Ectodermal cell (in vitro differentiated cells): ENCODE data around the gene POTEF.
"Not testable (repeated sequence)": the region's sequence is repeated elsewhere in the genome, so short reads cannot be mapped to it uniquely, and the experiment has no call there.

Source experiments
- H3K27ac ChIP-seq: 2 replicates; pipeline ENCODE4 v1.7.0; 2013; ENCODE audit warnings: mild to moderate bottlenecking, low read depth, low read length; ENCODE audit not compliant: insufficient read depth, poor library complexity, severe bottlenecking
- H3K27me3 ChIP-seq: 2 replicates; pipeline ENCODE4 v1.7.0; 2013; ENCODE audit warnings: mild to moderate bottlenecking, low read length; ENCODE audit not compliant: insufficient read depth, control insufficient read depth, poor library complexity, severe bottlenecking
- H3K36me3 ChIP-seq: one replicate; pipeline ENCODE4 v1.7.0; 2013; ENCODE audit warnings: low read length; ENCODE audit not compliant: control insufficient read depth, insufficient read depth
- H3K4me1 ChIP-seq: one replicate; pipeline ENCODE4 v1.7.0; 2013; ENCODE audit warnings: low read length; ENCODE audit not compliant: control insufficient read depth, insufficient read depth
- H3K4me3 ChIP-seq: 2 replicates; pipeline ENCODE4 v1.7.0; 2013; ENCODE audit warnings: low read depth, low read length, control low read depth; ENCODE audit not compliant: insufficient read depth
- H3K9me3 ChIP-seq: 2 replicates; pipeline ENCODE4 v1.7.0; 2013; ENCODE audit warnings: mild to moderate bottlenecking, low read length, moderate library complexity; ENCODE audit not compliant: control insufficient read depth
- WGBS, 2 experiments: methylation state at CpG; one replicate each; pipeline ENCODE4 v1.1.7; 2013; ENCODE audit warnings: missing lambda C conversion rate in 2 of 2; 5-methylcytosine and 5-hydroxymethylcytosine counted together

The POTEF gene

GRCh38 chr2:130141002-130141401 is 12.0 kb upstream of the POTEF start:
- not testable (repeated sequence) for H3K4me1 ChIP-seq, H3K4me3 ChIP-seq
- 100% methylated on average over 2 of the region's 6 CpGs for WGBS, 2 experiments

DNA sequence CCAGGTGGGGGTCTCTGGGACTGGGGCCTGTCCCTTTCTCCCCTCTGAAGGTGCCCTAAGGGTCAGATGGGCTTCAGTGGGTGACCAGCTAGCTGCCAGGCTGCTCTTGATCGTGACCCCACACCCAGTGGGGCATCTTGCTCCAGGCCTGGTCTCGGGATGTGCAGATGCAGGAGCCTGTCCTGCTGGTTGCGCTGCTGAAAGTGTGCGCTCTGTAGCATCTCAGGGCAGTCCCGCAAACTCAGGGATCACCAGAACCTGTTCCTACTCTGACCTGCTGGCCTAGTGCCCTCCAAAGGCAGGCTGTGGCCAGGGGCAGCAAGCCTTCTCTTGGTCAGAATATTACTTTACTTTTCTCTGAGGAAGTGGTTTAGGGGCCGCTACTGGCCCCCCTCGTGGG is 11.5 kb upstream of the POTEF start:
- WGBS, 2 experiments = 81 to 89% methylated on average over 7 of the region's 7 CpGs

More at GRCh38 chr2:130141002-130141401, 12.0 kb upstream of the POTEF start:
- H3K9me3 ChIP-seq, H3K36me3 ChIP-seq, H3K27ac ChIP-seq, H3K27me3 ChIP-seq: not testable (repeated sequence)

DNA sequence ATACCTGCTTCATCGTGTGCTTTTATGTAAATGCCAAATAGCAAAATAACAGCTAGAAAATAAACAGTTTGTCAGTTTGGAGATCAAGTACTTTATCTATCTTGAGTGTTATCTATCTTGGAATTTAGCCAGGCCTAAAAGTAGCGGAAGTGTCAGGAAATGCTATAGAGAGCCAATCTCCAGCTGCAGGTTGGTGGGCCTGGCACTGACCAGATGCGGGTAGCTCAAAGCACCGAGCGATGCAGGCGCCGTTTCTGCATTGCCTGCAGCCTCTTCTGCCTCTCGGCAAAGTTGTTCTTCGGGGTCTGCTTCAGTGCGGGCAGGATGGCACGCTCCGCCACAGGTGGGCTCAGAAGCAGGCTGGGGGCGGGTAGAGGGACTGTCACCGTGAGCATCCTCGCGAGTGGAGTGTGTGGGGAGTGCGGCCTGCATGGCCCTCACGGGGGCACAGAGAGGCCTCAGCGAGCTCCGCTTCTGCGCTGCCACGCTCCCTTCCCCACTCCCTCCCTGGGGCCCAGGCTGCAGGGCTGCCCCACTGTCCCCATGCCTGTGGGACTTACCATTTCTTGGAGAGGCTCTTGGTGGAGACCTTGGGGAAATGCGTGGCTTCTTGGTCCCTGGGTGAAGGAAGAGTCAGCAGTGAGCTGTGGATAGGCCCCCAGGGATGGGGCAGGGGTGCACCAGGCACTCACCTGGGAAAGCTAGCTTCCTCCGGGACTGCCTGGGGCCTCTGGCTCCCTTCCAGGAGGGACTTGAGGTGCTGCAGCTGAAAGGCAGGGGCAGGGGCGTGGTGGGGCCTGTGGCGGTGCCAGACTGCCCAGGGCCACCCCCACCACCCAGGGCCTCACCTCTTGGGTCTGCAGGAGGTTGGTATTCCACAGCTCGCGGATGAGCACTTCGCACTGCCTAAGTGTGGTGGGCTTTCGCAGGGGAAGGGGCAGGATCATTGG is 10.6 kb upstream of the POTEF start:
- not testable (repeated sequence) for H3K9me3 ChIP-seq, H3K4me1 ChIP-seq, H3K36me3 ChIP-seq, H3K27ac ChIP-seq, H3K27me3 ChIP-seq, H3K4me3 ChIP-seq
- WGBS, 2 experiments = 91 to 93% methylated on average over 25 to 29 of the region's 30 CpGs

More for the DNA sequence above, 11.5 kb upstream of the POTEF start:
- H3K27me3 ChIP-seq, H3K27ac ChIP-seq, H3K9me3 ChIP-seq, H3K4me1 ChIP-seq, H3K4me3 ChIP-seq, H3K36me3 ChIP-seq: not testable (repeated sequence)

- 94 to 96% methylated on average over 13 of the region's 15 CpGs for WGBS, 2 experiments
- not testable (repeated sequence) for H3K27ac ChIP-seq
Observed at GRCh38 chr2:130138841-130139251, 9.8 kb upstream of the POTEF start.

GRCh38 chr2:130138326-130138725 is 9.3 kb upstream of the POTEF start:
- H3K4me1 ChIP-seq, H3K27me3 ChIP-seq, H3K36me3 ChIP-seq, H3K9me3 ChIP-seq, H3K4me3 ChIP-seq, H3K27ac ChIP-seq: not testable (repeated sequence)
- 95% methylated on average over 12 of the region's 13 CpGs for WGBS, 2 experiments

More at GRCh38 chr2:130138841-130139251, 9.8 kb upstream of the POTEF start:
- not testable (repeated sequence) for H3K36me3 ChIP-seq, H3K4me1 ChIP-seq, H3K4me3 ChIP-seq, H3K9me3 ChIP-seq, H3K27me3 ChIP-seq

DNA sequence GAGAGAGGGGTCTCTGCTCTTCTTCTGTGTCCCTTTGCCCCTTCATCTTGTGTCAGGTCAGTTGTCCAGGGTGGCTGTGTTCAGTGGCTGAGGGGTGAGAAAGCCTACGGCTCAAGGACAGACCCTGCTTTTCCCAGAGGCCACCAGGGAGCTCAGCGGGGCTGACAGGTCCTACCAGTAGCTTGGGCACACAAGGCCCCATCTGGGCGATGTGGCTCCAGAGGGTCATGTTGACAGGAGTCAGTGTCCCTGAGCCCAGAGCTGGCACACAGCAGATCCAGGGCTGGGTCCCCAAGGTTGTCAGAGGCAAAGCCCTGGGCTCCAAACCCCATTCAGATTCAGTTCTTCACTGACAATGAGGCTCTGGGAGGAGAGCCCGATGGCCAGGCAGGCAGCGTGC is 8.1 kb upstream of the POTEF start:
- H3K4me3 ChIP-seq, H3K9me3 ChIP-seq, H3K4me1 ChIP-seq, H3K36me3 ChIP-seq, H3K27me3 ChIP-seq, H3K27ac ChIP-seq: not testable (repeated sequence)
- 92% methylated on average over 3 to 5 of the region's 5 CpGs for WGBS, 2 experiments

- not testable (repeated sequence) for H3K27me3 ChIP-seq, H3K36me3 ChIP-seq, H3K4me1 ChIP-seq, H3K9me3 ChIP-seq, H3K4me3 ChIP-seq, H3K27ac ChIP-seq
- 96 to 99% methylated on average over 7 to 8 of the region's 10 CpGs for WGBS, 2 experiments
Observed at GRCh38 chr2:130136546-130136945, 7.5 kb upstream of the POTEF start.

GRCh38 chr2:130135692-130136541 is 6.9 kb upstream of the POTEF start:
- no peak overlapping the region for H3K27ac ChIP-seq
- 95% methylated on average over 15 of the region's 15 CpGs for WGBS, 2 experiments
- H3K4me1 ChIP-seq = no peaks in the 10 kb centered on the region
- no peaks in the 10 kb centered on the region for H3K27me3 ChIP-seq
- H3K4me3 ChIP-seq = no peak overlapping the region
- no peaks in the 10 kb centered on the region for H3K9me3 ChIP-seq
- no peaks in the 10 kb centered on the region for H3K36me3 ChIP-seq

- WGBS, 2 experiments = 90 to 92% methylated on average over 13 to 14 of the region's 14 CpGs
- not testable (repeated sequence) for H3K4me3 ChIP-seq, H3K36me3 ChIP-seq, H3K4me1 ChIP-seq, H3K9me3 ChIP-seq, H3K27me3 ChIP-seq, H3K27ac ChIP-seq
Observed at GRCh38 chr2:130128464-130128863, 558 bp downstream of the POTEF start.

GRCh38 chr2:130127726-130128125 is 1.3 kb downstream of the POTEF start:
- H3K36me3 ChIP-seq, H3K4me3 ChIP-seq, H3K27ac ChIP-seq, H3K4me1 ChIP-seq, H3K27me3 ChIP-seq, H3K9me3 ChIP-seq: not testable (repeated sequence)
- WGBS, 2 experiments = 28% methylated on average over 2 of the region's 9 CpGs; no CpG with 5 or more reads in 1 of the 2 experiments
